Esophagus squamous epithelium (tissue), 5 donors: ENCODE results near the gene SMARCAL1. TPM values are rescaled to one million over a fixed set of nuclear protein-coding genes. Genes with fewer than 3 reads are reported as not detected.

Source experiments
- DNase-seq: peaks from one replicate; lab custom pipeline; 2025; lab: John Stamatoyannopoulos, UW
- H3K27ac ChIP-seq, 4 donors: fragments of 200-600 bp; sonication (generic); one replicate each; pipeline ENCODE4 v1.5.1; 2016 to 2019; ENCODE audit warnings: mild to moderate bottlenecking in 1 of 4
- H3K27me3 ChIP-seq, 4 donors: fragments of 200-600 bp; sonication (generic); 1 replicate in 3 of 4; 2 replicates in 1 of 4; pipeline versions ENCODE4 v1.5.1 to v1.6.0; 2017 to 2021; ENCODE audit warnings: antibody characterized with exemption in 1 of 4
- H3K36me3 ChIP-seq, 3 donors: fragments of 200-600 bp; sonication (generic); one replicate each; pipeline ENCODE4 v1.5.1; 2016 to 2019
- H3K4me1 ChIP-seq, 3 donors: fragments of 200-600 bp; sonication (generic); one replicate each; pipeline ENCODE4 v1.5.1; 2017 to 2019
- H3K4me3 ChIP-seq, 4 donors: fragments of 200-600 bp; sonication (generic); 1 replicate in 3 of 4; 2 replicates in 1 of 4; pipeline ENCODE4 v1.5.1; 2016 to 2019; ENCODE audit warnings: mild to moderate bottlenecking in 2 of 4, moderate library complexity in 1 of 4
- H3K9me3 ChIP-seq, 3 donors: fragments of 200-600 bp; sonication (generic); one replicate each; pipeline ENCODE4 v1.5.1; 2016 to 2019
- CTCF ChIP-seq, 6 experiments: fragments of 450-650 bp in 4 of 6; fragments of 200-600 bp in 2 of 6; sonication (generic) in 2 of 6; IDR thresholded peaks; one replicate each; pipeline ENCODE4 v1.5.1; 2016 to 2019; ENCODE audit warnings: antibody characterized with exemption in 6 of 6, mild to moderate bottlenecking in 4 of 6, moderate library complexity in 4 of 6
- POLR2A ChIP-seq, 4 donors: fragments of 450-650 bp; IDR thresholded peaks; one replicate each; pipeline ENCODE4 v1.6.1; 2017; ENCODE audit warnings: antibody characterized with exemption in 4 of 4, mild to moderate bottlenecking in 4 of 4, moderate library complexity in 3 of 4
- WGBS, 2 donors: methylation state at CpG; one replicate each; pipeline ENCODE4 v1.1.5; 2018; 5-methylcytosine and 5-hydroxymethylcytosine counted together
- intact Hi-C: fragments of 100-400 bp; cut with DNase I; formaldehyde crosslinking; loops from one replicate; pipeline ENCODE4 v1.15.0; 2022
- total RNA-seq, 4 donors: library from RNA; depleted of rRNA; stranded (reverse); fragments of >200 nt; gene quantifications; one replicate each; pipeline ENCODE4 v1.1.0, GENCODE V29; 2016
- donor health status: DM: yes; HTN: yes; CAD: no.

The SMARCAL1 gene
- total RNA-seq, 4 donors from 2014 or later, result 10.3 to 27.1 (median 18.1) TPM

- 89 to 93% methylated on average over 5 of the region's 5 CpGs for WGBS, 2 donors
- no peak for TF ChIP-seq POLR2A (IDR thresholded peaks at IDR 0.05)
- TF ChIP-seq CTCF (IDR thresholded peaks at IDR 0.05), result no peak
- Histone ChIP-seq H3K27me3 (no peaks in the 10 kb centered on the region), H3K36me3 (peaks cover 0 to 67% (median 0%) of the 10 kb centered on the region in 3 donors), H3K27ac (no peak overlapping the region), H3K4me1 (no peaks in the 10 kb centered on the region), H3K9me3 (no peaks in the 10 kb centered on the region), H3K4me3 (no peak overlapping the region)
- intact Hi-C loops, result no loop called here
- no peak for DNase-seq
Observed at GRCh38 chr2:216465579-216466195, 53.4 kb downstream of the SMARCAL1 start.

- DNase-seq, result no peak
- no peak overlapping the region for H3K27ac ChIP-seq
- H3K4me1 ChIP-seq, result no peaks in the 10 kb centered on the region
- no peaks in the 10 kb centered on the region for H3K9me3 ChIP-seq
- no peak overlapping the region for H3K4me3 ChIP-seq
- peaks cover 0 to 89% (median 0%) of the 10 kb centered on the region in 3 donors for H3K36me3 ChIP-seq
- intact Hi-C loops, result no loop called here
- WGBS, 2 donors, result 93 to 98% methylated on average over 4 of the region's 4 CpGs
- H3K27me3 ChIP-seq, result no peaks in the 10 kb centered on the region
- TF ChIP-seq POLR2A (IDR thresholded peaks at IDR 0.05), result no peak
- no peak for TF ChIP-seq CTCF (IDR thresholded peaks at IDR 0.05)
Observed at GRCh38 chr2:216467845-216468244, 55.6 kb downstream of the SMARCAL1 start.

- no peaks in the 10 kb centered on the region for H3K4me1 ChIP-seq
- H3K9me3 ChIP-seq, result no peaks in the 10 kb centered on the region
- H3K27ac ChIP-seq, result no peak overlapping the region
- peaks cover 0 to 88% (median 0%) of the 10 kb centered on the region in 3 donors for H3K36me3 ChIP-seq
- no peak overlapping the region for H3K4me3 ChIP-seq
- no peaks in the 10 kb centered on the region for H3K27me3 ChIP-seq
- TF ChIP-seq CTCF (IDR thresholded peaks at IDR 0.05) (no peak), POLR2A (IDR thresholded peaks at IDR 0.05) (no peak)
- DNase-seq, result no peak
- intact Hi-C loops, result no loop called here
Observed at GRCh38 chr2:216469661-216470060, 57.4 kb downstream of the SMARCAL1 start.

- WGBS, 2 donors, result 88 to 92% methylated on average over 3 of the region's 3 CpGs
- DNase-seq, result no peak
- Histone ChIP-seq H3K27ac (no peak overlapping the region), H3K4me1 (no peaks in the 10 kb centered on the region), H3K36me3 (peaks cover 0 to 88% (median 0%) of the 10 kb centered on the region in 3 donors), H3K27me3 (no peaks in the 10 kb centered on the region), H3K4me3 (no peak overlapping the region), H3K9me3 (no peaks in the 10 kb centered on the region)
- TF ChIP-seq POLR2A (IDR thresholded peaks at IDR 0.05), result no peak
- no peak for TF ChIP-seq CTCF (IDR thresholded peaks at IDR 0.05)
- intact Hi-C loops, result no loop called here
Observed at GRCh38 chr2:216473187-216473586, 60.9 kb downstream of the SMARCAL1 start.

GRCh38 chr2:216474925-216475670, 62.8 kb downstream of the SMARCAL1 start:
- WGBS, 2 donors, result 53 to 59% methylated on average over 3 to 8 of the region's 12 CpGs
- intact Hi-C loops, result no loop called here

More at GRCh38 chr2:216474925-216475670, 62.8 kb downstream of the SMARCAL1 start:
- TF ChIP-seq POLR2A (IDR thresholded peaks at IDR 0.05) (no peak), CTCF (IDR thresholded peaks at IDR 0.05) (no peak)
- Histone ChIP-seq H3K27me3 (no peaks in the 10 kb centered on the region), H3K36me3 (peaks cover 0 to 91% (median 13%) of the 10 kb centered on the region in 3 donors), H3K4me3 (no peak overlapping the region), H3K27ac (no peak overlapping the region), H3K4me1 (no peaks in the 10 kb centered on the region), H3K9me3 (no peaks in the 10 kb centered on the region)
- no peak for DNase-seq
